Subcutaneous abdominal adipose tissue (tissue), 5 donors: ENCODE measurements around the gene ECHDC1.
"Not testable (repeated sequence)": the region's sequence is repeated elsewhere in the genome, so short reads cannot be mapped to it uniquely, and the experiment has no call there.

ENCODE experiments used
- H3K27ac ChIP-seq: one replicate; pipeline ENCODE4 v1.7.0; 2013; ENCODE audit warnings: low read depth, mild to moderate bottlenecking, inconsistent platforms, low read length, moderate library complexity
- H3K27me3 ChIP-seq, 5 donors: one replicate each; pipeline ENCODE4 v1.7.0; 2013; ENCODE audit warnings: low read length in 5 of 5, inconsistent platforms in 1 of 5; ENCODE audit not compliant: control insufficient read depth in 5 of 5, insufficient read depth in 4 of 5
- H3K36me3 ChIP-seq, 5 donors: one replicate each; pipeline ENCODE4 v1.7.0; 2013; ENCODE audit warnings: low read length in 5 of 5; ENCODE audit not compliant: control insufficient read depth in 5 of 5, insufficient read depth in 5 of 5
- H3K4me1 ChIP-seq, 5 donors: one replicate each; pipeline ENCODE4 v1.7.0; 2013; ENCODE audit warnings: low read length in 5 of 5, mild to moderate bottlenecking in 3 of 5, moderate library complexity in 1 of 5; ENCODE audit not compliant: control insufficient read depth in 5 of 5, insufficient read depth in 5 of 5
- H3K4me3 ChIP-seq, 5 donors: one replicate each; pipeline ENCODE4 v1.7.0; 2013; ENCODE audit warnings: low read length in 5 of 5, low read depth in 1 of 5
- H3K9ac ChIP-seq, 5 donors: one replicate each; pipeline ENCODE4 v1.7.0; 2013; ENCODE audit warnings: low read length in 5 of 5, mild to moderate bottlenecking in 4 of 5, moderate library complexity in 3 of 5
- H3K9me3 ChIP-seq, 5 donors: one replicate each; pipeline ENCODE4 v1.7.0; 2013; ENCODE audit warnings: low read length in 5 of 5; ENCODE audit not compliant: control insufficient read depth in 5 of 5
- donor health status: healthy.
- donor health status: healthy.
- donor health status: healthy.
- donor health status: healthy.
- donor health status: healthy.

The ECHDC1 gene

DNA sequence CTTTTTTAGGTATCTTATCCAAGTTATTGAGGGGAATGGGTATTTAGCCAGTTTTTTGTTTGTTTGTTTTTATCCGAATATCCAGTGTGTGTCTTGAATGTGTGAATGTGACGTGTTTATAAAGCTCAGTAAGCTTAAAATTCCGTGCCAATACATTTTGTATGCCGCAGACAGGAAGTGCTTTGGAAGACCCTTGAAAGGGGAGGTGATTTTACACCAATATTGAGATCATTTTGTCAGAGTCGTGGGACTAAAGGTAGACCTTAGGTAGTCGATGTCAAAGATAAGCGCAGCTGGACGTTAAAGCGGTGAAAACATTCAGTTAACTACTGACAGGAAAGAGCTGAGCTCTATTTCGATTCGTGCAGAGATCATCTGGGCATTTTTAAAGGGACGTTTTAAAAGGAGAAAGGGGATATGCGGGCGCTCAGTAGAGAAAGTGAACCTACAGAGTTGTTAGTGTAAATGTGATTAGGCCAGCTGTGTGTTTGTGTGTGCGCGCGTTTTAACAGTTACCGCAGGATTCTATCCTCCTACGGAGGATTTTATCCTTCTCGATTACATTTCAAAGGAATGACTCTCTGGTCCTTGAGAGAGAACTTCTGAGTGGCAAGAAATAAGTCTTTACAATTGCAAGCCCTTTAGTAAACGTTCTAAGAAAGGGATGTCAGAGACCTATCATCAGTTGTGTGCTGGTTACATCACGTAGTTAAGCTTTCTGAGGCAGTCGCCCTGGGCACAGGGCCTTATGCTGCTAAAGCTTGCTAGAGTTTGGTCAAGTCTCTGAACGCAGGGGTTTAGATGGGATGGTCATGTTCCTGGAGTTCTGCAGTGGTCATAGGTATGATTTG, 625 bp upstream of the ECHDC1 start:
- Histone ChIP-seq H3K4me3 (peak overlapping the region; percentile 89 to 100 (median 99)), H3K27ac (peak overlapping the region; percentile 92), H3K9me3 (peaks cover 0 to 4% (median 0%) of the 10 kb centered on the region in 5 donors), H3K9ac (peak overlapping the region; percentile 70 to 98 (median 94)), H3K36me3 (no peaks in the 10 kb centered on the region), H3K27me3 (no peaks in the 10 kb centered on the region), H3K4me1 (peaks cover 8 to 47% (median 41%) of the 10 kb centered on the region in 5 donors)

DNA sequence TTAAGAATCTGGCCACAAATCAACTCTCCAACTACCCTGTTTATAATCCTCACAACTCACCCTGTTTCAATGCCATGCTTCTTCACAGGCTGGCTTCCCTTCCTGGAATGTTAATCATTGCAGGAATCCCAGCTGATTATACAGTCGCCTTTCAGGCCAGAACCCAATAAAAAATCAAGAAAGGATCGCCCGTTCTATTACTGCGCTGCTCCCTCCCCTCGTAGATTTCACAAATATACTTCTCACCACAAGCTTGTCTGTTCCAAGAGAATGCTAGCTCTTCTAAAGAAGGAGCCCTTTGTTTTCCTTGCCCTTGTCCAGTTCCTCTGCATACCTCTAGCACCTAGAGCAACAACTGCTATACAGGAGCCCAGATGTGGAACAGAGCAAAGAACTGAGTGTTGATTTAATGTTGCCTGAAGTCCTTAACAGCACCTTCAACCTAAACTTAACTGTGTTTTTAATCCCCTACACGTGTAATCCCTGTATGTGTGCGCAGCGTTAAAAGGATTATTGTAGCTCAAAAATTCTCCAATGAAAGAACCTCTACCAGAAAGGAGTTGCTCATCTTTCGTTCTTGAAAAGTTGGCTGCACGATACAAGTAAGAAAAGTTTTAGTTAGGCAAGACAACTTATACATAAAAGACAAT, 988 bp downstream of the ECHDC1 start:
- Histone ChIP-seq H3K27ac (peak overlapping the region; percentile 92), H3K4me1 (peaks cover 8 to 54% (median 41%) of the 10 kb centered on the region in 5 donors), H3K9me3 (no peaks in the 10 kb centered on the region), H3K4me3 (peak overlapping the region; percentile 89 to 100 (median 99)), H3K9ac (peak overlapping the region; percentile 70 to 98 (median 94)), H3K27me3 (no peaks in the 10 kb centered on the region), H3K36me3 (no peaks in the 10 kb centered on the region)

DNA sequence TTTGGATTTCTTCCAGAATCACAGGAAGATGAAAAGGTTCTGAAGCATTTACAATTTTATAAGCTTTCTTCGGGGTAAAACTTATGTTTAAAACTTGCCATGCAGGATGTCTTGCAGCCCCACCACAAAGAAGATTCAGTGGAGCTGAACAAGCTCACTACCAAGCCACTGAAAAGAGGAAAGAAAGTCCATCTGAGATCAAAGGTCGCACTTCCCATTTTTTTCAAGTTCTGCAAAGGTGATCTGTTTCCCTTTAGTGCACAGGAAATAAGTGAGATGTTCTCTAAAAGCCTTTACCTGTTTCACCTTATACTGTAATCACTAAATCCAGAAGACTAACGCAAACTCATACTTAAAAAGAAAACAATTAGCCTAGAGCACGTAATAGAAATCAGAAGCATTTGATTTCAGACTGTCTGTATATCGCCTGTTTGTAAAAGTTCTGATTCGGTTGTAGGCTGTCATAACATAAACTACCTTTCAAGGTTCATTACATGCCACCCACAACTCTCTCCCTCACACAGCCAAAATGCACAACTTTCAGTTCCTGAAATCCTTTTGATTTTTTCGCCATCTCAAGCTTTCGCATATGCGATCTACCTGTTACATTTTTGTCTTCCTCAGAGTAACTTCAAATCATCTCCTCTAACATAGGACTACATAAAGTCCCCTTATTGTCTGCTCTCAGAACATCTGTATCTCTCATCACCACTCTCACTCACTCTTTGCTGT, 1.8 kb downstream of the ECHDC1 start:
- no peaks in the 10 kb centered on the region for H3K36me3 ChIP-seq
- peak overlapping the region; percentile 92 for H3K27ac ChIP-seq
- no peaks in the 10 kb centered on the region for H3K9me3 ChIP-seq
- H3K4me3 ChIP-seq: peak overlapping the region; percentile 89 to 100 (median 99)
- H3K4me1 ChIP-seq: peaks cover 8 to 52% (median 41%) of the 10 kb centered on the region in 5 donors
- H3K9ac ChIP-seq: peak overlapping the region in 4 of 5 donors; percentile 15 to 95 (median 82)
- no peaks in the 10 kb centered on the region for H3K27me3 ChIP-seq

DNA sequence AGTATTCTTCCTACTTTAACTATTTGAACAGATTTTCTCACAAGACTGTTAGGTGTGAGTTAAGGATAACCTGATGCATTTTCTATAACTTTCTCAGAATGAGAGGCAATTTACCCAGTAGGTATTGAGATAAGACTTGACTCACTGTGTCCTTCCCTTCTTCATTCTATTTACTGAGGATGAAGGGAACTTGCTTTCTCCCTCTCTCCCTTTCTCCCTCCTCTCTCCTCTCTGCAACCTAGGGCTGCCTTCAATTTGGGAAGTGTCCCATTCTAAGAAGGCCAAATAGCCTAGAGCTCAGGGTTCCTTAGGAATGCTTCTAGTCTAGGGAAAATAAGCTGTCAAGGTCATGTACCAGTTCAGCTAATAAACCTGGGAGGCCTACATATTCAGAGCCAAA, 3.2 kb downstream of the ECHDC1 start:
- peaks cover 8 to 55% (median 41%) of the 10 kb centered on the region in 5 donors for H3K4me1 ChIP-seq
- H3K4me3 ChIP-seq: no peak overlapping the region
- H3K9ac ChIP-seq: peak overlapping the region in 1 of 5 donors; percentile 28
- H3K27me3 ChIP-seq: no peaks in the 10 kb centered on the region
- no peaks in the 10 kb centered on the region for H3K9me3 ChIP-seq
- peak overlapping the region; percentile 47 for H3K27ac ChIP-seq
- no peaks in the 10 kb centered on the region for H3K36me3 ChIP-seq

DNA sequence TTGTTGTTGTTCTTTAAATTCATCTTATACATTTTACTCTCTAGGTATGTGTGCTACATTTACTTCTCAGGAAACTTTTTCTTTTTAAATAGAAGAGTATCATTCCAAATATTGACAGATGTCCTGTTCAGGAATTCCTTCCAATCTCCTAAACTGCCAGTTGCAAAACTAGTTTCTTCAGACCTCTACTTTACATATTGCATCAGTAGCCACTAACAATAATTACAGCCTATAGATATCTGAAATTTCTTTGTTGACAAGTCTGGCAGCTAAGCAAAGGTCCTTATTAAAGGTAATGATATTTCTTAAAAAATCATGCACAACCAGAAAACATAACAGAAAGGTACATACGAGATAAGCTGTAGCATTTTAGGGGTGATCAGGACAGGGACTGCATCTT, 4.5 kb downstream of the ECHDC1 start:
- peaks cover 8 to 49% (median 32%) of the 10 kb centered on the region in 5 donors for H3K4me1 ChIP-seq
- H3K9me3 ChIP-seq: no peaks in the 10 kb centered on the region
- no peak overlapping the region for H3K4me3 ChIP-seq
- H3K27ac ChIP-seq: no peak overlapping the region
- no peak overlapping the region for H3K9ac ChIP-seq
- H3K36me3 ChIP-seq: no peaks in the 10 kb centered on the region
- H3K27me3 ChIP-seq: no peaks in the 10 kb centered on the region

DNA sequence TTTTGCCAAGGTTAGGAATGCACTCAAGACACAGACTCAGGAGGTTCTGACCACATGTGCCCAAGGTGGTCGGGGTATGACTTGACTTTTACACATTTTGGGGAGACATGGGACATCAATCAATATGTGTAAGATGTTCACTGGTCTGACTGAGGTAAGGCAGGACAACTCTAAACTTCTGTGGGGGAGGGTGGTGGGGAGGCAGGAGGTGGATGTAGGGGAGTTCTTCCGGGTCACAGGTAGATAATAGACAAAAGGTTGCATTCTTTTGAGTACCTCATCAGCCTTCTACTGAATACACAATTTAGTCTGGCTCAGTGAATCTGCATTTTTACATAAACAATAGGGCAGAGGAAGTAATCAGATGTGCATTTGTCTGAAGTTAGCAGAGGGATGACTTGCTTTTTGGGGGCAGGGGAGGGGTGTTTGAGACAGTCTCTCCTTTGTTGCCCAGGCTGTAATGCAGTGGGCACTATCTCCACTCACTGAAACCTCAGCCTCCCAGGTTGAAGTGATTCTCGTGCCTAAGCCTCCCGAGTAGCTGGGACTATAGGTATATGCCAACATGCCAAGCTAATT, 10.9 kb downstream of the ECHDC1 start:
- Histone ChIP-seq H3K4me1 (peaks cover 0 to 11% (median 0%) of the 10 kb centered on the region in 5 donors), H3K27me3 (no peaks in the 10 kb centered on the region), H3K4me3 (no peak overlapping the region), H3K27ac (no peak overlapping the region), H3K9ac (no peak overlapping the region), H3K9me3 (no peaks in the 10 kb centered on the region), H3K36me3 (peaks cover under 1 to 11% (median 5%) of the 10 kb centered on the region in 5 donors)

DNA sequence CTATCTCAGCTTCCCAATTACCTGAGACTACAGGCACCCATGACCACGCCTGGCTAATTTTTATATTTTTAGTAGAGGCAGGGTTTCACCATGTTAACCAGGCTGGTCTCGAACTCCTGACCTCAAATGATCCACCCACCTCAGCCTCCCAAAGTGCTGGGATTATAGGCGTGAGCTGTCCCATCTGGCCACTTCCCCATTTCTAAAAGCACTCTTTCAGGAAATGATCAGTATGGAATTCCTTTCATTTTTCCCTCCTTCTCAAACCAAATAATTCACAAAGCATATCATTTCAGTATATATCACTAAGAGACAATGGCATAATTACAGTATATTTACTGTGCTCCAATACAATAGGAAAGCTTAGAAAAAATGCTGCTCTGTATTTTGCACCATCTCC, 12.2 kb downstream of the ECHDC1 start:
- H3K27me3 ChIP-seq: not testable (repeated sequence)
- peaks cover 0 to 10% (median 0%) of the 10 kb centered on the region in 5 donors for H3K4me1 ChIP-seq

DNA sequence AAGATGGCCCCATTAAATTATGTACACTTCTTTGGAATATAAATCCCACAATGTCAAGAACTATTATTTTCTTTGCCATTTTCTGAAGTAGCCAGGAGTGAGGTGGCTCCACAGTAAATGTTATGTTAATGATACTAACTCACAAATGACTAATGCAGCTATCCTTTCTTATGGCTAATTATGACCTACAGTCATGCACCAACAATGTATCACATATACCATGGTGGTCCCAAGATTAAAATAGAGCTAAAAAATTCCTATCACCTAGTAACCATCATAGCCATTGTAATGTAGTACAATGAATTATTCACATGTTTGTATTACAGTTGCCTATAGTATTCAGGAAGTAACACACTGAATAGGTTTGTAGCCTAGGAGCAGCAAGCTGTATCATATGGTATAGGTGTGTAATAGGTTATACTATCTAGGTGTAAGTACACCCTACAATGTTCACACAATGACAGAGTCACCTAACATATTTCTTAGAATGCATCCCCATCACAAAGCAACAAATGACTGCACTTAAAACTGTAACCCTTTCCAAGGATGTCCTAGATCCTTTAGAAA, 15.3 kb downstream of the ECHDC1 start:
- Histone ChIP-seq H3K4me1 (no peaks in the 10 kb centered on the region), H3K9ac (no peak overlapping the region), H3K27me3 (no peaks in the 10 kb centered on the region), H3K36me3 (peaks cover 18 to 35% (median 24%) of the 10 kb centered on the region in 5 donors), H3K27ac (no peak overlapping the region), H3K9me3 (no peaks in the 10 kb centered on the region), H3K4me3 (no peak overlapping the region)

More for the DNA sequence above, 12.2 kb downstream of the ECHDC1 start:
- H3K27ac ChIP-seq, H3K9me3 ChIP-seq, H3K4me3 ChIP-seq, H3K9ac ChIP-seq: not testable (repeated sequence)
- H3K36me3 ChIP-seq: peaks cover 6 to 20% (median 7%) of the 10 kb centered on the region in 5 donors

DNA sequence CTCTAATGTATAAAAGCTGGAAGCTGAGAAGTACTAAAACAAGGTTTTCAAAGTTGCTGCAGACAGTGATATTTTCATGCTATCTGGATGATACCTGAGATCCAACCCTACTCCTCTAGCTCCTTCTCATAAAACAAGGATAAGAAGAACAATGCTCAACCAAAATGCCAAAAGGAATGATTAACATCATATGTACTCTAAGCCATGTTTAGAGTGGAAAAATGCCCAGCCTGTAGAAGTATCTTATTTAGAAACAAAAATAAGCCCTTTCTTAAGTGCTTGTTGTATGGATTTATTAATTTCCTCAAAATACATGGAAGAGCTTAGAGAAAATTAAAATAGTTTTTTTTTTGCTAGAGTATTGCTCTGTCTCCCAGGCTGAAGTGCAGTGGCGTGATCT, 23.7 kb downstream of the ECHDC1 start:
- H3K9me3 ChIP-seq: no peaks in the 10 kb centered on the region
- peaks cover 4 to 29% (median 8%) of the 10 kb centered on the region in 5 donors for H3K36me3 ChIP-seq
- no peaks in the 10 kb centered on the region for H3K4me1 ChIP-seq
- H3K27ac ChIP-seq: no peak overlapping the region
- H3K9ac ChIP-seq: no peak overlapping the region
- no peaks in the 10 kb centered on the region for H3K27me3 ChIP-seq
- no peak overlapping the region for H3K4me3 ChIP-seq
